DMS114 treated with DMSO at 0.1 percent for 48 hours (cell line): ENCODE data around the gene PRRC2B.

Experiments
- DNase-seq: peaks from one replicate; lab custom pipeline; 2025; ENCODE audit not compliant: unreplicated experiment; lab: John Stamatoyannopoulos, UW

Gene PRRC2B

DNA sequence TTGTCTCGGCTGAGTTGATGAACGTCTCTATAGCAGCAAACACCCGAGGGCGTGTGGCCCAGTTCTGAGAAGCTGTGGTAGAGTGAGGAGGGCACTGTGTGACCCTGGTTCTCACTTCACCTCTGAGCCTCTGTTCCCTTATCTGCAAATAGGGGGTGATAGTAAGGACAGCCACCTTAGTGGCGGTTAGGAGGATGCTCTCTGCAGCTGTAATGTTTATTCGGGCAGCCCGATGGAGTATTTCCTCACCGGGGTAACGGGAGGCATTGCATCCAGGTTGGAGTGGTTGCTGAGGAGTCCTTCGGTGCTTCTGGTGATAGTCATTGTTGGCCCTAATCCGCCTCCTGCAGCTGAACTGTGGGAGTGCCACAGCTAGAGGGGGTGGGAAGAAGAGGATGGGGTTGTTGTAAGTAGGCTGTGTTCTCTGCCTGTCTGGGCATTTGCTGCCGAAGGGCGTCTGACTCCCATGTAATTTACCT lies 13.9 kb downstream of the PRRC2B start:
- no peak for DNase-seq

DNA sequence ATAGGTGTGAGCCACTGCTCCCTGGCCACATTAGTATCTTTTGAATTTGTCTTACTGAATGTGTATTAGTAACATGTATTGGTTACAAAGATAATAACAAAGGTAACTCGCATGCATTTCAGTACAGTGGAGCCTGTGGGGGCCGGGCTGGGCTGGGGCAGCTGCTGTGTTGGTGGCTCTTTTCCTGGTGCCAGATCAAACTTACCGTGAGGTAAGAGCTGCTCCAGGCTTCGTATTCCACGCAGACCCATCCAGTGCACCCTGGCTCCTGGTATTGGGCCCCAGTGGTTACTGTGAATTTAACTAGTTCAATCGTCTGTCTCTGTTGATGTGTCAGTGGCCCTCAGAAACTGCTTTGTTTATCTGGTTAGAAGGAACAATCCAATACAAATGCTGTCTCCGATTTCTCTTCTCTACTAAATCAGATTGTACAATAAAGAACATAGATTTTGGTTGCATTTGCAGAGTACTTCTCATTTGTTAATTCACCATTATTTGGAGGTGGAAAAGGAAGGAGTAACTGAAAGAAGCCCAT lies 15.6 kb downstream of the PRRC2B start:
- no peak for DNase-seq

DNA sequence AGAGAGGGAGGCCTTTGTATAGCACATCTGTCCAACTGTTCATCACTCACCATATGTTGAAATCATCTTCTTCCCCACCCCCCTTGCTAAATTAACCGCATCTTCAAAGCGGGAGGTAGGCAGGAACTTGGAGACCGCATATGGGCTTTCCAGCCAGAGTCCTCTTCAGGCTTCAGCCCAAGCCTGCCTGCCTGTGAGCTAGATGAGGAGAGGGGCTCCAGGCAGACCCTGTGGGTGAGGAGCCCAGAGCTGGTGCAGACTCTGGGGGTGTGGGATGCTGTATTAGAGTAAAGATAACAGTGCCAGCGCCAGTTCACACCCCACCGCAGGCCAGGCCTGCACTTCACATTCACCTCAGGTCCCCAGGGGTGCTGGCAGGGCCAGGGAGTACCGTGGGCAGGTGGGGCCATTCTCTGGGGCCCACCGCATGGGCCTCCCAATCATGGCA lies 16.2 kb downstream of the PRRC2B start:
- no peak for DNase-seq

DNA sequence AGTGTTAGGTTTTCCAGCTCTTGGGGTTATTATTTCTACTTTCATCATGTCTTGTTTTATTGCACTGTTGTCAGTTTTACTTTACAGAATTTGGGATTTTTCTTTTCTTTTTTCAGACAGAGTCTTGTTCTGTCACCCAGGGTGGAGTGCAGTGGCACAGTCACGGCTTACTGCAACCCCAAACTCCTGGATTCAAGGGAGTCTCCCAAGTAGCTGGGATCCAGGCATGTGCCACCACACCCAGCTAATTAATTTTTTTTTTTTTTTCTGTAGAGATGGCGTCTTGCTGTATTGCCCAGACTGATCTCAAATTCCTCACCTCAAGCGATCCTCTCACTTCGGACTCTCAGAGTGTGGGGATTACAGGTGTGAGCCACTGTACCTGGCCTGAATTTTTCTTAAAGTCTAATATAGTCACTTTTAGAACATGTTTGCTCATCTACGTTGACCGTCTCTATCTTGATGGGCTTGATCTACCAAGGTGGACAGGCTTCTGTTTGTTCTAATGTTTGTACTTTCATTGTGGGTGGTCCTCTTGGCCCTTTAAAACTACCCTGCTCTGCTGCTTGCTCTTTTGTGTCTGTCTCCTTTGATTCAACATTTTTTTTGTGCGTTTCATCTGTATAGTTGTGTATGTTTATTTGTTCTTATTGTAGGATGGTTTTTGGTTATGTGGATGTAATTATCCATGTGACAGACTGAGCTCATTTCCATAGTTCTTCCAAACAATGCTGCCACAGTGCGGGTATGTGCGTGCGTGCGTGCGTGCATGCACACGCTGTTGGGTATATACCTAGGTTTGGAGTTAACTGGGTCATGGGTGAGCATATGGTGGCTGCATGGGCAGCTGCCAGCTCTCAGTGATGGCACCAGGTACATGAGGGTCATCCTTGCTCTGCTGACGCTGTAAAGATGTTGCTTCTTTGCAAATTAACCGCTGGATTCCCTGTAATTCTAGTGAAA lies 18.1 kb downstream of the PRRC2B start:
- DNase-seq, result no peak

- no peak for DNase-seq
These were observed 22.6 kb downstream of the PRRC2B start for GRCh38 chr9:131416509-131416908.

DNA sequence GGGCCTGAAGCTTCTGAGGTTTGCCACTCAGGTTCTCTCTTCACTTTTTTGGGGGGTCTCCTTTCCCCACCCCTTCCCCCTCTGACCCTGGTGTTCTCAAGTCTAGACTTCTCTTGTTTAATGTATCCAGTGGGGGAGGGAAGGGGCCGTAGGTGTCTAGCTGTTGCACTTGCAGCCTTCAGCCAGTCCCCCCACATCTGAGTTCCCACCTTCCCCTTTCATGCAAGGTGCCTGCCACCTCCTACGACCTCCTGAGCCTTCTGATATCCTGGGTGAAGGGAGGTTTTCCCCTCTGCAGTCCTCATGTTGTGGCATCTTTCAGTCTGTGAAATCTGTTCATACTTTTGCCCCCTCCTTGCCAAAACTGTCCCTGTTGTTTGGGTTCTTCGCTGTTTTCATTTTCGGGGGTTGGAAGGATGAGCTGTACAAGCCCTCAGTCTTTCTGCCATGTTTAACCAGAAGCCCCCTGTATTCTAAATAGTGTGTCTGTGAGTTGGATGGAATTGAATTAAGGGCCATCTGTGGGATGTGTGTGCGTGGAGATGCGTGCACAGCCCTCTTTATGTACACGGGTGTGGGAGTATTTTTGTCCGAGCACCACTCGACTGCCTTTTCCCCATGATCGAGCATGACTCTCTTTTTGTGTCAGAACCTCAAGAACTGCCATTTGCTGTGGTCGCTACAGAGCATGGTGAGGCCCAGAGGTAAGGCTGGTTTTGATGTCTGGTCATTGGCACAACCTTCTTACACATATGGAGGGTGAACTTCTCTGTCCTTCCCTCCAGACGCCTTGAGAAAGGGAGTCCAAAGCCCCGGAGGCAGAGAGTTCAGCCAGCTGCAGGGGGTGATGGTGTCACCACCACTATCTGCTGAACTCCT lies 23.6 kb downstream of the PRRC2B start:
- DNase-seq, result no peak

DNA sequence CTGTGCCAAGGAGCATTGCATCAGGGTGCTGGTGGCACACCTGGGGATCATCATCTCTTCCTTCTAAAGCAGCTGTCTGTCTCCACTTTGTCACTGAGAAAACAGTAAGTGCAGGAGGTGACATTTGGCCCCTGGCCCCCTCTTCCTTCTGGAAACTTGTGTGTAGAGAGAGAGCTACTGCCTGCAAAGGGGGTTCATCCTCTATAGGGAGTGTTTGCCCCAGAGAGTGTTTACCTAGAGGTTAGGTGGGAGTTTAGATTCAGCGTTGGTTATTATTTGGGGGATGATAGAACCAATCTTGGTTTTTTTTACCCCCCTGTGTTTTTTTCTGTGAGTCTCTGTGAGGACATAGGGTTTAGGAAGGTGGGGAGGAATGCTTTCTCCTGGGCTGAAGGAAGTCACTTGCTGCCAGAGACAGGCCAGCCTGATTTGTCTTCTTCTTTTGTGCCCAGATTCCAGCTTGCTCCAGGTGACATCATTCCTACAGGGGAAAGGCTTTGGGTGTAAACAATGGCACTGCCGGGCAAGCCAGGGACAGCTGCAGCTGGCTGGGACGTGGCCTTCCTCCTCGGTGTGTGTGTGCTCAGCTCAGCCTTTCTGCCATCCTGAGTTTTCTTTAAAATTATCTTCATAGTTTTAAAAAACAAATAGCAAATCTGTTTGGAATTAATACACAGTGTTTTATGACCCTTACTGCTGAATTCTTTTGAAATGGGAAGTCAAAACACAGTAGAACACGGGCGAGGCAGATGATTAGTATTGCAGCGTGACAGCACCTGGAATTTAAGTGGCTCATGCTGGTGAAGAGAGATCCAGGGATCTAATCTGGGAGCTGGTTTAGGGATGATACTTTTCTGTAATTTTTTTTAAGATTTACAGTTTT lies 24.5 kb downstream of the PRRC2B start:
- DNase-seq, result no peak

- DNase-seq, result no peak
These were observed 25.2 kb downstream of the PRRC2B start for GRCh38 chr9:131419026-131419614.

- DNase-seq, result no peak
These were observed 25.8 kb downstream of the PRRC2B start for GRCh38 chr9:131419716-131420115.

DNA sequence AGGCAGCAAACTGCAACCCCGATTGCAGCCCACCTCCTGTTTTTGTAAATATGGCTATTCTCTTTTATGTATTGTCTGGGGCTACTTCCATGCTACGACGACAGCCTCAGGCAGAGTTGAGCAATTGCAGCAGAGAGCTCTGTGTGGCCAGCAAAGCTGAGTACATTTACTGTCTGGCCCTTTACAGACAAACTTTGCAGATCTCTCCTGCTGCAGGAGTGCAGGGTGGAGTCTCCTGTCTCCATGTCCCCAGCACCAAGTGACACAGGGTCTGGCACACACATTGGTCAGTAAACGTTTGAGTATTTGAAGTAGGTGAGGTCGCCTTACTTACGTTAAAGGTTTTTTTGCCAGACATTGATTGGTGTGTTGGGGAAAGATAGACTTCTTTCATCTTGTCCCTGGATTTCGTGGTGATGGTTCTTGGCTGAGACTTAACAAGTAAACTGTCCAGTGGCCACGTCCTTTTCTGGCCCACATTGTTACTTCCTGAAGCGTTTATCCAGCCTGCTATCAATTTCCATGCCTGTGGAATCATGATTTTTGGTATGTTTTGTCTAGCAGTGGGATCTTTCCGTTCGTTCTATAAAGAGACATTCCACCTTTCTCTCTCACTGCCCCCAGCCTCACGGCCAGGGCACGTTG lies 27.2 kb downstream of the PRRC2B start:
- DNase-seq, result no peak

- DNase-seq, result no peak
These were observed 27.8 kb downstream of the PRRC2B start for GRCh38 chr9:131421691-131422090.

DNA sequence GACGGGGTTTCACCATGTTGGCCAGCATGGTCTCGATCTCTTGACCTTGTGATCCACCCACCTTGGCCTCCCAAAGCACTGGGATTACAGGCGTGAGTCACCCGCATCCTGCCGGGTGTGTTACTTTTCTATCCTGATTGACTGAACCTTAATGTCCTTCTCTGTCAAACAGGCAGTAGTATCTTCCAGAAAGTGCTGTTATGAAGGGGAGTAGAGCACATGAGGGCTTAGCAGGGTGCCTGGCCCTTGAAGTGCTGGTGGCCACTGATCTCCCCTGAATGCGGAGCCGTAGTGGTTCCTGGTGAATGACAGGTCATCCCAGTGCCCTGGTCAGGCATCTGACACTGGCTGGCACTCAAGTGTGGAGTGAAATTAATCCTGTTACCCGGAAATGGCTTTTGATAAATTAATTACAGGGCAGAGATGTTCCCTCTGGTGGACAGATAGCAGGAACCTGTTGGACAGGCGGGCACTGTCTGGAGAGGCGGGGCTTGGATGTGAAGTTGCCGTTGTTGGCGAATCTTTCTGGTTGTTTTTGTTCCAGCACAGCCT lies 28.4 kb downstream of the PRRC2B start:
- DNase-seq, result no peak

DNA sequence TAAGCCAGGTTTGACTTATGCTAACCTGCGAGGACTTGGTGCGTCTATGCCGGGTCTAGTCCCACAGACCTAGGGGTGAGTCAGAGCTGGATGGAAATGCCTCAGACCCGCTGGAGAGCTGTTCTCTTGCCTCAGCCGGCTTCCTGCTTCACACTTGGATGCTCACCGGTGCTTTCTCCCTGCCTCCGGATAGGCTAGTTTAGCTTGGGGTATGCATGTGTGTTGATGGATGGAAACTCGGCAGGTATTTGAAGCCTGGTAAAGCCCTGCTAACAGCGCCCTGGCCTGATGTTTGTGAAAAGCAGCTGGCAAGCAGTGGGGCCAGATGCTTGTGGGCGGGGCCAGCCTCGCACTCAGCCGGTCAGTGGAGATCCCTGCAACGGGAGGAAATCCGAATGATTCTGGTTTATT lies 29.3 kb downstream of the PRRC2B start:
- no peak for DNase-seq

DNA sequence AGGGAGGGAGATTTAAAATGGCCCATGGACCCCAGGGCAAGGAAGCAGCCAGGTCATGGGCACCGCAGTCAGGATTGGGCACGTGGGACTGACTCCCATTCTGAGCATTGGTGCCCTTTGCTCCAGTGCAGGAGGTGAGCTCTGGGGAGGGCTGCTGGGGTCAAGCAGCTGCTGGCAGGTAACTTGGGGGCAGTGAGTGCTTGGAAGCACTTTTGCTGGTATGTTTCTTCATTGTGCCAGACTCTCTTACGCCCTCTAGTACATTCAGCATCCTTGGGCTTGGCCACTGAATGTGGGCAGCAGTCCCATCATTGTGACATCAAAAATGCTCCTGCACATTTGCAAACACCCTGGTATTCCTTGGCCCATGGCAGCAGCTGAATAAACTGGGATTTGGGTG lies 32.7 kb downstream of the PRRC2B start:
- no peak for DNase-seq

DNA sequence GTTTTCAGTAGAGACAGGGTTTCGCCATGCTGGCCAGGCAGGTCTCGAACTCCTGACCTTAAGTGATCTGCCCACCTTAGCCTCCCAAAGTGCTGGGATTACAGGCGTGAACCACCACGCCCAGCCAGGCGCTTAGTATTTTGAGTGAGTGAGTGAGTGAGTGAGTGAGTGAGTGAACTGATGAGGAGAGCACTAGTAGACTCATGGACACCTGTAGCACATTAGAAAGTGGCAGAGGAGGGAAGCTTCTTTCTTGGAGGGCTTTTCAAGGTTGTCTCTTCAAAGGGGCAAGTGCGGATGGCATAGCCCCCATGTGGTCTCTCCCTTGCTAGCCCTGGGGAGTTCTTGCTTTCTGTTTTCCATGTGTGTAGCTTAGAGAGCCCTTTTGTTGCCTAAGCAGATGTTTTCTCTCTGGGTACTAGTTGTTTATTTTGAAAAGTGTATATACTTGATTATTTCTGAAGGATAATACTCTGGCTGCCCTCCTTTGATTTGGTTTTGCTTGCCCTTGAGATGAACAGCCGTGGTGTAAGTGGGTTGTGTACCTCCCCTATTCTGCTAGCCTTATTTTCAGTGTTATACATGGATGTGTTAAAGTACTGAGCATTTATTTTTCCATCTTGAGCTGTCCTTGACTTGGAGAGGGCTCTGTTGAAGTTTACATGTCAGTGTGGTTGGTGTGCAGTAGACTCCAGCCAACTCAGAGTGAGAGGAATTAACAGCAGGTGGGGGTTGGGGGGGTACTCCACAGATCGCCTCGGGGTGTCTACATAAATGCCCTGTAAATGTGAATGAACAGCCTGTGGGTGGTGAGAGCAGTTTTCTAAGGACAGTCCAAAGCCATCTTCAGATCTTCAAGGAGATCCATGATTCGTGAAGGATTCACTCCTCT lies 35.5 kb downstream of the PRRC2B start:
- no peak for DNase-seq

DNA sequence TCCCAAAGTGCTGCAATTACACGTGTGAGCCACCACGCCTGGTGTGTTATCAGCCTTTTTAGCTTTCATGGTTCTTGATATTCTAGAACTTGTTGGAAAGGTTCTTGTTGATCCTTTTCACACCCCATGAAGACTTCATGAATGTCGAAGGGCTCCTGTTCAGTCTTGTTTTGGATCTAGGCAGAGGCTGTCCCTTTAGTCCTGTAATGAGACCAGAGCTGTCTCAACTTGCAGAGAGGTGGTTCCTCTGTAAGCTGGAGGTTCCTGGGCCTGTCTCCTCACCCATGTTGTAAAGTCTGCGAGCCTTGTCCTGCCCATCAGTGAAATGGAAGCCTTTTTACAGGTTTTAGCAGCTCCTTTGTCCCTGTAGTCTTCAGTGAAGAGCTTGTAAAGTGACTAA lies 38.2 kb downstream of the PRRC2B start:
- DNase-seq, result no peak

- no peak for DNase-seq
These were observed 38.9 kb downstream of the PRRC2B start for GRCh38 chr9:131432597-131433301.
